CD4-positive, alpha-beta T cell treated with Interleukin-4 for 4 hours (primary cell): ENCODE data around the gene GOLGA8K.
"Not testable (repeated sequence)": the region's sequence is repeated elsewhere in the genome, so short reads cannot be mapped to it uniquely, and the experiment has no call there.

ENCODE experiments used
- DNase-seq: peaks from one replicate; pipeline ENCODE4 v3.0.0-alpha.2; 2020

The GOLGA8K gene

GRCh38 chr15:32352748-32353147 lies 50.3 kb downstream of the GOLGA8K start:
- not testable (repeated sequence) for DNase-seq

GRCh38 chr15:32350563-32351220 lies 52.4 kb downstream of the GOLGA8K start:
- not testable (repeated sequence) for DNase-seq

DNA sequence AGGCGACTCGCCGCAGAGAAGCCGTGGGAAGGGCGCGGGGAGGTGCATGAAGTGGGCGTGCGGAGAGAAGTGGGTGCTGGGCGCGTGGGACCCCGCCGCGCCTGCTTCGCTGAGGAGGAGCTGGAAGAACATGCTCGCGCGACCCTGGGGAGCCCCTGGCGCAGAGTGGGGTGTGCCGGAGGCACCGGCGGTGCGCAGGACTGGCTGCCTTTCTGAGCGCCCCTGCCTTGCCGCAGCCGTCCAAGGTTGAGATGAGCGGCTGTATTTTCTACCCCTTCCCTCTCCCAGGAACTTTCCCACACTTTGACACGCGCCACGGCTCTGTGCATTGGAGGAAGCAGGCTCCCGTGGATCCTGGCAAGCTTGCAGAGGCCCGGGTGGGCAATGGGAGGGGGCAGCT lies 56.1 kb downstream of the GOLGA8K start:
- DNase-seq: not testable (repeated sequence)

GRCh38 chr15:32345978-32346547 lies 57.0 kb downstream of the GOLGA8K start:
- DNase-seq: not testable (repeated sequence)

DNA sequence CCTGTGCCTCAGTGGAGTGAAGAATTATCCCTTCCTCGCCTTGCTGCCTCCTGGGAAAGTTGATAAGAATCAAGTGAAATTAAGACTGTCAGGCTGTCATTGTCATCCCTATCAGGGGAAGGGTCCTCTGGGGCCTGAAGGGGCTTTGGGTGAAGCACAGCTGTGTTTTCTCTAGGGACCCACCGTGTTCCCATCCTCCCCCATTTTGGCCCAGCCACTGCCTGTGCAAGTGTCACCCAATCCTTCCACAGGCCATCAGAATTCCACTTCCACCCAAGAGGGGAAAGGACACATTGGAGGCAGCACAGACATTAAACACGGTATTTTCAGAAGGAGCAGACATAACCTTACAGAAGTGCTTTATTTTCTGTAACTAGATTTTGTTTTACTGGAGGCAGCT lies 59.2 kb downstream of the GOLGA8K start:
- DNase-seq: not testable (repeated sequence)
